Measurements from ENCODE around the gene KRTCAP2. TPM values are rescaled to one million over a fixed set of nuclear protein-coding genes. Genes with fewer than 3 reads are reported as not detected.
"Not testable (repeated sequence)": the region's sequence is repeated elsewhere in the genome, so short reads cannot be mapped to it uniquely, and the experiment has no call there.

KRTCAP2 gene
- total RNA-seq, 1 donor from 2014 or later, result 67.5 TPM

DNA sequence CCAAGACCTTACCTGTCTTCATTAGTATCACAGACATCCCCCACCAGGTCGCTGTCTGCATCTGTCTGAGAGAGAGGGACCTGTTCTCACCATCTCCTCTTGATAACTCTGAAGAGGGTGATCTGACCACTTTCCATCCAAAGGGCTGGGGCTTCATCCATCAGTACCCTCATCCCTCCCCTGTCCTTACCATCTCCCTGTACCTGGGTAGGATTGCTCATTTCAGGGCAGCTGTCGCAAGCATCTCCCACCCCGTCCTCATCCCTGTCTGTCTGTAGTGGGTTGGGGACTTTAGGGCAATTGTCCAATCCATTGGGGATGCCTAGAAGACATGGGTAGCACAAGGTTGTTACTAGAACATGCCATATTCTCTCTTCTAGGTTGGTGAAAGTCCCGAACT is 26.7 kb upstream of the KRTCAP2 start:
- no peak for DNase-seq

DNA sequence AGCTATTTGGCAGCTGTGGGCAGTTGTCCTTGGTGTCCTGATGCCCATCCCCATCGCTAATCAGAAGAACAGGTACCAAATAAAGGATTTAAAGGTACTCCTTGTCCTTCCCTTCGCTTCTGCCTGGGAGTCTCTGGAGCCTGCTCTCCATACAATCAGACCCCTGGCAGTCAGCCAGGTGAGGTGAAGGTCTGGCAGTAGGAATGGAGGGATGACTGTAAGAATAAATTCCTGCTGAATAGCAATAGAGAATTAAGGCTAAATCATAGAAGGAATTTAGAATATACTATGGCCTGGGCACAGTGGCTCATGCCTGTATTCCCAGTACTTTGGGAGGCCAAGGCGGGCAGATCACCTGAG is 25.4 kb upstream of the KRTCAP2 start:
- DNase-seq, result no peak

DNA sequence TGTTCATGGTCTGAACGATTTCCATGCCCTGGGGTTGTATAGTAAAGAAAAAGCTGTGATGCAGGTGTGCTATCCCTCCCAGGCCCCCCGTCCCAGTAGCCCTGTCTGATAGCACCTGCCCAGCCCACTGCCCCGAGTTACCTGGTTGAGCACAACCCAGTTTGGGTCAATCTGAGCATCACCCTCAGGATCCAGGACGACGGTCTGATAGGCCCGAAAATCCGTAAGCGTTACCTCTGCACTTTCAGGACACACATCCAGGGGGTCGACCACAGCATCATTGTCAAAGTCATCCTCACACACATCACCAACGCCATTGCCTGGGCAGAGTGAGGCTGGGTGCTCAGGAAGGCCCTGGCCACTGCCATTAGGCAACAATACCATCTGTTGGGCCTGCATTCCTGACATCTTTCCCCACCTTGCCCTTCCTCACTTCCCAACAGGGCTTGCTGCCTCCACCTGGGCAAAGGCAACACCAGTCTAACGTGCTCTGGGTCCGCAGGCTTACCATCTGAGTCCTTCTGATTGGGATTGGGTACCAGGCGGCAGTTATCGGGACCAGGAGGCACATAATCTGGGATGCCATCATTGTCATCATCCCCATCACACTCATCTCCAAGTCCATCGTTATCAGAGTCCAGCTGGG is 24.9 kb upstream of the KRTCAP2 start:
- DNase-seq, result no peak

DNA sequence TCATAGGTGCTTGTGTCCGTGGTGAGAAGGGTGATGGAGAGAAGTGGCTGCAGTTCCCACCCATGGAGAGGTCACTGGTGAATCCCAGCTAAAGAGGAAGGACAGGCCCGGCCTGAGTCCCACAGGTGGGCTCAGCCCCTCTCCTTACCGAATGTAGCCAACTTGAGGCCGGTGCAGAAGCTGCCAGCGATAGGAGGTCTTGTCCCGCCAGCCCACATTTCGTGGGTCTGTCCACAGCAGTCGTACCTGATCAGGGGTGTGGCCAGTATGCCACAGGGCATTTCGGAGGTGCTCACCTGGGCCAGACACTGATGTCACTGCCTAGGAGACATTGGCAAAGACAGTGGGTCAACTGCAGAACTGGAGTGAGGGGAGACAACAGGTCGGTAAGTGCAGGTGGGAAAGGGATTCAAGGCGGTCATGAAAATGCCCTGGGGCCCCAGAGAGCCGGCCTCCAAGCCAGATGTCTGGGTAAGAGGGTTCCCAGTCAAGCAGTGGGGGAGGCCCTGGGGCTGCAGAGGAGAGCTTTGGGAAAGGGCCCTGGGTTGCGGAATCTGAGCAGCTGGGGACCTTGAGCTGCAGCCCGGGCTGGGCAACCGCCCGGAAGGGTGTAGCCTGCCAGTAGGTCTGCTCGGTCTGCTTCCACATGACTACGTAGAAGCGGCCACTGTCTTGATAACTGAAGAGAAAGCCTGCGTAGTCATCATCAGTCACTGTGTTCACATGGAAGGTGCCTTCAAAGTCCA is 24.0 kb upstream of the KRTCAP2 start:
- no peak for DNase-seq

DNA sequence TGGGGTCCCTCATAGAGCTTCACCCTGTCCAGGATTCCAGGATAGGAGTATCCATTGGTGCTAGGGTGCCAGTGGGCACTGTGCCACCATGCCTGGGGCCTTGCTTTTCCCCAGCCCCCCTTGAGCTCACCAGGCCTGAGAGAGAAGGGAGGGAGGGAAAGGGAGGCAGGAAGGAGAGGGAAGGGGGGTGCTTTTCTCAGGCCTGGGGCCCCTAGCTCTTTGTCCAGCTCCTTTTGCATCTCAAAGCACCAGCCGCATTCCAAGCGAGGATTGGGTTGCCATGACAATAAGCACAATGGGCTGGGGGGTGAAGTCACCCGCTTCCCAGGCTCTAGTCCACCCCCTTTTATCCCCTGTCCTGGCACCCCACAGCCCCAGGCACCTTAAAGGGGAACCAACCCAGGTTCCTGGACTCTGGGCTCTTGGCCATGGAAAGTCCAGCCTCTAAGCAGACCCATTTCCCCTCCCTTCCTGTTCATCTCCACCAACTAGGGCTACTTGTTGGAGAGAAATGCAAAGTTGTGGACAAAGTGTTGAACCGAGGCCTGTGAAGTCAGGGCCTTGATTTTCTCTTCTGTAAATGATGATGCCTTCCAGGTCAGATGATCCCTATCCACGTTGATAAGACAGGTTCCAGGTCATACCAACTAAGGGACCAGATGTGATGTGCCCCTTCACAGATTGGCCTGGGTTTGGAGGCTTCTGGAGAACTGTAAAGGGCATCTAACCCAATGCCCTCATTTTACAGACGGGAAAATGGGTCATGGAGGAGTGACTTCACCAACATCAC is 23.2 kb upstream of the KRTCAP2 start:
- no peak for DNase-seq

DNA sequence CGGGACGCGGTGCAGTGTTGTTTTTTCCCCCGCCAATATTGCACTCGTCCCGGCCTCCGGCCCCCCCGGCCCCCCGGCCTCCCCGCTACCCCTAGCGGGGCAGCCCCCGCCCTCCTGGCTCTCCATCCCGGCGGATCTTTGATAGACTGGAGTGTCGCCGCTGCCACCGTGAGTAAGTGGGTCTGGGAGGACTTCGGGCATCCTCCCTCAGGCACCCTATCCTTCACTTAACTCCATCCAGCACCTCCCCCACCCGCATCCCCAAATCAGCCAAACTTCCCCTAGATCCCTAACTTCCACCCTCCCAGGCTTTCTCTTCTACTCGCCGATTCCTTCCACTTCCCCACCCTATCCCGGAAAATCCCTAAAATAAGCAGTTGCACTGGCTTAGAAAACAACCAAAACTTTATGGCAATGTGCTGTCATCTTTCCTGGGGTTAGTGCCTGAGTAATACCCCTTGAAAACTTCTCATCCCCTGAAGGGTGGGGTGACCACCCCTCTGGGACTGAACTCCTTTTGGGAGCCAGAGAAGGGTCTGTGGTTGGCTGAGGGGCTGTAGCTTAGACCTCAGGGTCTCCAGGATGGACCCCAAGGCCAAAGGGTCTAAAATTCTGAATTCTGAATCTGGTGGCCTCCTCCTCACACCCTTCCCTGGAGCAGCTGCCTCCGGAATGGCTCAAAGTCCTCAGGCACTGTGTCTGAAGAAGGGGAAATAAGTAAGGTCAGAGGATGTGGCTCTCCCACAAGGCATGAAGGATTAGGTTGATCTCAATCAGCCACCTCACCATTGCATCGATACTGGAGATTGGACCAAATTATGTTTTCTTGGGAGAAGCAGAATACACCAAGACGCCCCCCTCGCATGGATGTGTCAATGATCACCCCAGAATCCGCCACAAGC is 22.3 kb upstream of the KRTCAP2 start:
- DNase-seq, result no peak

DNA sequence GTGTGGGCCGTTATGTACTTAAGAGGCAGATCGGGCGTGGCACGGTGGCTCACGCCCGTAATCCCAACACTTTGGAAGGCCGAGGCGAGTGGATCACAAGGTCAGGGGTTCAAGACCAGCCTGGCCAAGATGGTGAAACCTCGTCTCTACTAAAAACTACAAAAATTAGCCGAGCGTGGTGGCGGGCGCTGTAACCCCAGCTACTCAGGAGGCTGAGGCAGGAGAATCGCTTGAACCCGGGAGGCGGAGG is 20.8 kb upstream of the KRTCAP2 start:
- DNase-seq, result not testable (repeated sequence)

DNA sequence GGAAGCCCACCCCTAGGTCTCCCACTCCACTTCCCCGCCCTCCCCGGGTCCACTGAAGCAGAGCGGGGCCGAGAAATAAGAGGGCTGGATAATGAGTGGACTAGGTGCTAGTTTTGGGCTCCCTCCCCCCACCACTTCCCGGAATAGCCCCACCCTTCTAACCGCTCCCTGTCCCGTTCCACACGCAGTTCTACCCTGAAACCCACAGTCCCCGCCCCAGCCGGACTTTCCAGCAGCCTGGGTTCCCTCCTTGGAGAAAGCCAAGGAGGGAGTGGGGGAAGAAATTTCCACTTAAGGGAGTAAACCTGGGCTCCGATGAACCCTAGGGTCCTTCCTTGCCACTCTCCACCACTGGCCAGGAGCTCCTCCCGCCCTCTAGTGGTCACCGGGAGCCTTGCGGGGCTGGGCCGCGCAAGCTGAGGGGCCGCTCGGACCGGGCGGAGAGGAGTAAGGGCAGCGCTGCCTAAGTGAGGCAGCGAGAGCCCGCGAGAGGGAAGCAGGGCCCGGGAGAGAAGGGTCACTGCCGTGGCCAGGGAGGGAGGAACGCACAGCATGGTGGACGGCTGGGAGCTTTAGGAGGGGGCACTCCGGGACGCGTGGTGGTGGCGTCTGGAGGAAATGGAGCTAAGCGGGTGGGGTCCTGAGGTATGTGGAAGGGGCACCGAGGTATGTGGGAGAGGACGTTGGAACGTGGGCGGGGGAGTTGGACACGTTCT is 20.3 kb upstream of the KRTCAP2 start:
- DNase-seq, result peak; percentile 77

DNA sequence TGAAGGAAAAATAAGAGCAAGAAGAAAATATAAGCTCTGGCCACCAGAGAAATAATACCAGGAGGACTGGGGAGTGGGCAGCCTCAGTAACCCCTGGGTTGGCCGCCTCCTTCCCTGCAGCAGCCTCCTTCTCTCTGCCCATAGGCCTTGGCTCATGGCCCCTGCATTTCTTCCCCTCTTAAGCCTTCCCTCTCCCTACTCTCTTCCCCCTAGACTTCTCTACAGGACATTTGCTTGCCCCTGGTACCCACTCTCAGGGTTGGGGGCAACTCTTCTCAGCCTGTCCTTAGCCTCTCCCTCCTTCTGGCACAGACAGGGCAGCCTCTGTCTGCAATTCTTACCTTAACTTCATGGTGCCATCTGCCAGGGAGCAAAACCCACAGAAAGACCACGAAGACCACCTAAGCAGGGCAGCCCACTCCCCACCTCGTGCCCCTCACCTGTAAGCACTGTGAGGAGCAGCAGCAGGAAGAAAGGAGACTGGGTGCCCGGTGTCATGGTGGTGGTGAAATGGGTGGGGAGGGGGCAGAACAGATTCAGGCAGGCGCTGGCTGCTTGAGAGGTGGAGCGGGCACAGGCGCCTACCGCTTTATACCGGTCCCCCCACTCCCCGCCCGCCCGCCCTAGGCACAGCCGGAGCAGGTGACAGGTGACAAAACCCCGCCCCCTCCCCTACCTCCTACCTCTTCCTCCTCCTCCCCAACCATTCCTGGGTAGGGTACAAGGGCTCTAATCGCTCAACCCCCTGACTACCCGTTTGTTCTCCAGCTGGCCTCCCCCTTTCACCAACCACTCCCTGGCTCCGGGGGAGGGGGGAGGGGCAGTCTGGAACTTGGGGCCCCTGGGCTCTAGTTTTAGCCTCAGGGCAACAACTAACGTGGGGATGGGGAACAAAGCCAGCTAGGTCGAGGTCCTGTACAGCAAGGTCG is 19.5 kb upstream of the KRTCAP2 start:
- DNase-seq, result no peak

DNA sequence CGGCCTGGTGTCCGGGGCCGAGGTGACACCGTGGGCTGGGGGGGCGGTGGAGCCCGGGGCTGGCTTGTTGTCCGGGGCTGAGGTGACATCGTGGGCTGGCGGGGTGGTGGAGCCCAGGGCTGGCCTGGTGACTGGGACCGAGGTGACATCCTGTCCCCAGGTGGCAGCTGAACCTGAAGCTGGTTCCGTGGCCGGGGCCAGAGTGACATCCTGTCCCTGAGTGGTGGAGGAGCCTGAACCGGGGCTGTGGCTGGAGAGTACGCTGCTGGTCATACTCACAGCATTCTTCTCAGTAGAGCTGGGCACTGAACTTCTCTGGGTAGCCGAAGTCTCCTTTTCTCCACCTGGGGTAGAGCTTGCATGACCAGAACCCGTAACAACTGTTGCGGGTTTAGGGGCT is 18.8 kb upstream of the KRTCAP2 start:
- no peak for DNase-seq

DNA sequence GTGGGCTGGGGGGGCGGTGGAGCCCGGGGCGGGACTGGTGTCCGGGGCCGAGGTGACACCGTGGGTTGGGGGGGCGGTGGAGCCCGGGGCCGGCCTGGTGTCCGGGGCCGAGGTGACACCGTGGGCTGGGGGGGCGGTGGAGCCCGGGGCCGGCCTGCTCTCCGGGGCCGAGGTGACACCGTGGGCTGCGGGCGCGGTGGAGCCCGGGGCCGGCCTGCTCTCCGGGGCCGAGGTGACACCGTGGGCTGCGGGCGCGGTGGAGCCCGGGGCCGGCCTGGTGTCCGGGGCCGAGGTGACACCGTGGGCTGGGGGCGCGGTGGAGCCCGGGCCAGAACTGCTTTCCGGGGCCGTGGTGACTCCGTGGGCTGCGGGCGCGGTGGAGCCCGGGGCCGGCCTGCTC is 16.8 kb upstream of the KRTCAP2 start:
- not testable (repeated sequence) for DNase-seq

DNA sequence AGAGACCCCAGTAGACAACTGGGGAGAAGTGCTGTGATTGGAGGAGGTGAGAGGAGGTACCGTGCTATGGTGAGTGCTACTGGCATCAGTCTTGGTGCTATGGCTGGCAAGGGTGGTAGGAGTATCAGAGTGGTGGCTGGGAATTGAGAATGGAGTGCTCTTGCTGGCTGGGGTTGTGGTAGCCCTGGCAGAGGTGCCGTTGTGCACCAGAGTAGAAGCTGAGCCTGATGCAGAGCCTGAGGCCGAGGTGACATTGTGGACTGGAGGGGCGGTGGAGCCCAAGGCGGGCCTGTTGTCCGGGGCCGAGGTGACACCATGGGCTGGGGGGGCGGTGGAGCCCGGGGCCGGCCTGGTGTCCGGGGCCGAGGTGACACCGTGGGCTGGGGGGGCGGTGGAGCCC is 15.2 kb upstream of the KRTCAP2 start:
- DNase-seq, result no peak

DNA sequence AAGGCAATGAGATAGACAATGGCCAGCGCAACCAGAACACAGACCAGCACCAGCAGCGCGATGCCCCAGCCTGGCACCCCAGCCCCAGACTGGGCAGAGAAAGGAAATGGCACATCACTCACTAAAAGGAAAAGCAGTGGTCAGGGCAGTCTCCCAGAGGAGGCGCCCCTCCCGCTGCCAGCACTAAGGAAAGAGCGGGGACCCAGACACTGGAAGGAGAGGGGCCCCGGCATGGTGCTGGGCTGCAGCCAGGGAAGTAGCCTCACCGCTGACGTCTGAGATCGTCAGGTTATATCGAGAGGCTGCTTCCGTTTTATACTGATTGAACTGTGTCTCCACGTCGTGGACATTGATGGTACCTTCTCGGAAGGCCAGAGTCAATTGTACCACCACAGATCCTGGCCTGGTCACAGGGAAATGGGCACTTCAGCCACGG is 14.4 kb upstream of the KRTCAP2 start:
- no peak for DNase-seq

DNA sequence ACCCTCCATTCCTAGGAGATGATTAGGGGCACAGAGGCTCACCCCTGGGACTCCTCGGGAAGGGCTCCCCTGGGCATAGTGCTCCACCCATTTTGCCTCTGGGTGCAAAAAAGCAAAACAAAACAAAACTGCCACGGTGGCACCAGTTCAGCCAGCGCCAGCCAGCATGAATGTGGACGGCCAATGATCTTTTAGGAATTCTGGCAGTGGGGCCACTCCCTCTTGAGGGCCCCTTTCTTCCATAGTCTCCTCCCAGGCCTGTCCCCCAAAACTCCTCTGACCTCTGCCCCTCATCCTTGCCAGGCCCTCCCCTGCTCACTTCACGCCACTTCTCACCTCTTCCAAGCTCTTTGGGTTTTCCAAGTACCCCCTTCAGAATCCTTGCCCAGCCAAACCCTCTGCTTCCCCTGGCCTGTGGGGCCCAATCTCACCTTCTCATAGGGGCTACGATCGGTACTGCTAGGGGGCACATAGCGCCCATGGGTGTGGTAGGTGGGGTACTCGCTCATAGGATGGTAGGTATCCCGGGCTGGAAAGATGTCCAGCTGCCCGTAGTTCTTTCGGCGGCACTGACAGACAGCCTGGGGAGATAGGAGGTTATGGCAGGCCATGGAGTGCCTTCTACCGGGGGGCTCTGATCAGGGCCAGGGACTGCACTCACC is 13.8 kb upstream of the KRTCAP2 start:
- no peak for DNase-seq

DNA sequence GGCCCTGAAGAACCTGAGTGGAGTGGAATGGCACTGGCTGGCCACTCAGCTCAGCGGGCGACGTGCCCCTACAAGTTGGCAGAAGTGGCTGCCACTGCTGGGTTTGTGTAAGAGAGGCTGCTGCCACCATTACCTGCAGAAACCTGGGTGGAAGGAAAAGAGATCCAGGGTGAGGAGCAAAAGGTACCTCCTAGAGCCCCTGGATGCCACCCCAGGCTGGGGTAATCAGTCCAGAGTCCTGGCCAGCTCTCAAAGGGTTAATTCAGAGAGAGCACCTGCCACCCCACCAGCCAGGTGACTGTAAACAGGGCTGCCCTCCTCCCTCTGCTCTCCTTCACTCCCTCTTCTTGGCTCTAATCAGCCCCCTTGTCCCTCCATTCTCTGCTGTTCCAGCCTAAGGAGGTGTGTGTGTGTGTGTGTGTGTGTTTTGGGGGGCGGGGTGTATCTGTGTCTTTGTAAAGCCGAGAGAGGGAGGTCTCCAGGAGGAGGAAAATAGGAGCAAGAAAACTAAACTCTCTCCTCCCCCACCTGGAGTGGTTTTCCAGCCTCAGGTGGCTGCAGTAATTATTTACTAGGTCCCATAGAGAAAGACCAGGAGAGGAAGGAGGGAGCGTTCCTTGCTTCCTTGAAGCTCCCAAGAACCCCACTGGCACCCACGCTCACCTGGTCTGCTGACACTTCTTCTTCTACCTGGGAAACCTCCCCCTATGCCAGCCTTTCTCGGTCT is 13.1 kb upstream of the KRTCAP2 start:
- no peak for DNase-seq

DNA sequence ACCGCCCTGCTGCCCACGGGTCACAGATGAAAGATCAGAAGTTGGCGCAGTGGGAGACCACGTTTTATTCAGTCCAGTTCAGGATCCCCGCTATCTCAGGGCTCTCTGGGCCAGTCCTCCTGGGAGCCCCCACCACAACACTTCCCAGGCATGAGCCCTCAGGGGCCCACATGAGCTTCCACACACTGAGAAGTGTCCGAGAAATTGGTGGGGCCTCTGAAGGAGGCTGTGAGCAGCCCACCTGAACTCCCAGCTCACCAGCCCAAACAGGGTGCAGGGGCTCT is 12.6 kb upstream of the KRTCAP2 start:
- DNase-seq, result no peak

DNA sequence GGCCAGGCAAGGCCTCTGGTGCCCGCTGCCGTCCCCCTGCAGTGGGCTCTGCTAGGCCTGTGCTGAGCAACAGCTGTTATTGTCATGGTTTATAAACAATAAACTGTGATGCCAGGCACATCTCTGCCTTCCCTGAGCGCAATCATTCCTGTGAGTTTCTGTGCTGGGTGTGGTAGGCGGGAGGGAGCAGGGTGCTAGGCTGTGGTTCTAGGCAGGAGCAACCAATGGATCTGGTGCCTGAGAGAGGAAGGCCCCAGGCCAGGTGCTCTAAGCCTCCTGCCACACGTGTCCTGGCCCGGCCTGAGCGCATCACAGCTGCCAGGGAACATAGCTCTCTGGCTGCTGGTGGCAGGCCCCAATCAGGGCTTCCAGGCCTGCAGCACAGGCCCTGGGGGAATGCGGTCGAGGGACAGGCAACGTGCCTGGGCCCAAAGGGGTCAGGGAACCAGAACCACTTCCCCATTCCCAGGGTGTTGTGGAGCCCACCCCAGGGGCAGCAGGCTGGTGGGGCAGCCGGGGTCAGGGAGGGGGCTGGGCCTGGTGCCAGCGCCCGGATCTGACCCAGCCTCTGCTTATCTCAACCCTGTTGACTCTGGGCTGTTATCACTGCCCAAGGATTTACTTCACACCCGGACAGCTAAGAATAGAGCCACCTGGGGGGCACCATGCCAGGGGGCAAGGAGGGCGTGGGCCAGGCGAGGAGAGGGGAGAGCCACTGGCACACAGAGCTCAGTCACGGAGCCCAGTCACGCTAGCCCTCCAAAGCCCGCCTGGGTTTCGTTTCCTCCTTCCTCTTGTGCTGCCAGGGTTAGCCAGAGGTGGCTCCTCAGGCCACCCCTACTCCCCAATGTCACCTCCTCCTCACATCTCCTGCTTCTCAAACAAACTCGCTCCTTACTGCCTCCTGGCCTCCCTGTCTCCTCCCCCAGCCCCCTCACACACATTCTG is 12.0 kb upstream of the KRTCAP2 start:
- DNase-seq, result no peak

DNA sequence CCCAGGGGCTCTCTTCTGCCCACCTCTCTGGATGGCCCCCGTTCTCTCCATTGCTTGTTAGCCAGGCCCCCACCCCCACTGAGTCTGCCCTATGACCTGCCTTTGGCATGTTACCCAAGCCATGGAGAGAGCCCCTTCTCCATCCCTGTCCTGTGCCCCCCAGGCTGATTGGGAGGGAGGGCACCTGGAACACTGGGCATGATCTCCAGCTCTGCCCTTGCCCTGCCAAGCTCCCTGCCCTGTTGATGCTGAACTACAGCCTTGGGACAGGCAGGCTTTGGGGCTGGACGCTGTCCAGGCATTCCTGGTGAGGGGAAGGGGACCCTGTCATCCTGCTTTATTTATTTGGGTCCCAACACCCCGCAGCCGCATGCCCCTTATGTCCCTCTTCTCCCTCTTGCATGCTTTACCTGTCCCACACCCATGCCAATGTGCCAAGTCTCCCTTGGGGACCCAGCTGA is 11.3 kb upstream of the KRTCAP2 start:
- no peak for DNase-seq
